Measurements from ENCODE around the gene NTNG2.

- TF ChIP-seq POLR2AphosphoS5 (IDR thresholded peaks at IDR 0.05; ENCODE audit: low read depth, low read length) (no peak), REST (IDR thresholded peaks at IDR 0.05; ENCODE audit: insufficient read depth in 1 of 2, low read depth in 2 of 2, low read length in 2 of 2) (no peak), TAF1 (IDR thresholded peaks at IDR 0.05; ENCODE audit: borderline replicate concordance, insufficient read depth, low read length) (no peak)
These were observed 37.2 kb downstream of the NTNG2 start for GRCh38 chr9:132199056-132199455.
